GM12872 (cell line): Measurements from ENCODE around the gene NDUFS2.

Experiments used
- CTCF ChIP-seq: IDR thresholded peaks from 3 replicates; pipeline ENCODE4 v1.5.1; 2011; ENCODE audit warnings: low read depth, mild to moderate bottlenecking, low read length, moderate library complexity; ENCODE audit not compliant: insufficient read depth

NDUFS2 gene

GRCh38 chr1:161261261-161262235 lies 59.4 kb downstream of the NDUFS2 start:
- TF ChIP-seq CTCF = no peak
